NCI-H187 (cell line): ENCODE measurements around the gene FHAD1.

Source experiments
- DNase-seq, 2 experiments: peaks; one replicate each; lab custom pipeline; 2025; lab: John Stamatoyannopoulos, UW

The FHAD1 gene

DNA sequence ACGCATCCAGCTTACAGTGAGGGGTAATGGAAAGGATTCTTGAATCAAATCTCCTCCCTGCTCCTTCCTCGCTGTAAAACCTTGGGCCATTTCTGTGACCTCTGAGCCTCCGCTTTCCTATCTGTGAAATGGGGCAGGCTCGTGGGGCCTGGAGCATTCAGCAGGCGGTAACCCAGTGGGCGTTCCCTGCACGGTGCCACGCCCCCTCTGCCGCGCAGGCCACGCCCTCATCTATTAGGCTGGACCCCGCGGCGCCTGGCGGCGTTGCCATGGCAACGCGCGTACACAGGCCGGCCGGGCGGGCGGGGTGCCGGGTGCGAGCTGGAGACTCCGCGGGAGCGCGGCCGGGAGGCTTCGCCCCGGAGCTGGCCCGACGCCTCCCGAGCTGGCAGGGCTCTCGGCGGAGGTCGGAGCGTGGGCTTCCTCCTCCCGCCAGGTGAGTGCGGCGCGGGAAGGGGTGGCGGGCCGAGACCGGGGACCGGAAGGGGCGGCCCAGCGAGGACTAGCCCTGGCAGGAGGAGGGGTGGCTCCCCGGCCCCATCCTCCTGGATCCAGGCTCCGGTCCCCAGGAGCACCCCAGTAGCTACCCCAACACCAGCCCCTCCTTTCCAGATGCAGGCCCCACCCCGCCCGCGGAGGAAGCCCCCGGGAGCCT is at the start of gene FHAD1:
Gene FHAD1 (plus strand): TSS at position 264 of the 655 bp plus-strand sequence. CDS start 4,562 bp downstream, outside the sequence.
- peak; percentile 40 to 57 for DNase-seq

- no peak for DNase-seq
Measured at GRCh38 chr1:15197591-15198447, 49.2 kb upstream of the FHAD1 start.

GRCh38 chr1:15198684-15199083 is 48.3 kb upstream of the FHAD1 start:
- DNase-seq, result no peak

- no peak for DNase-seq
Measured at GRCh38 chr1:15201221-15201620, 45.8 kb upstream of the FHAD1 start.

- no peak for DNase-seq
Measured at GRCh38 chr1:15201849-15202551, 45.0 kb upstream of the FHAD1 start.

- no peak for DNase-seq
Measured at GRCh38 chr1:15204931-15205330, 42.1 kb upstream of the FHAD1 start.

DNA sequence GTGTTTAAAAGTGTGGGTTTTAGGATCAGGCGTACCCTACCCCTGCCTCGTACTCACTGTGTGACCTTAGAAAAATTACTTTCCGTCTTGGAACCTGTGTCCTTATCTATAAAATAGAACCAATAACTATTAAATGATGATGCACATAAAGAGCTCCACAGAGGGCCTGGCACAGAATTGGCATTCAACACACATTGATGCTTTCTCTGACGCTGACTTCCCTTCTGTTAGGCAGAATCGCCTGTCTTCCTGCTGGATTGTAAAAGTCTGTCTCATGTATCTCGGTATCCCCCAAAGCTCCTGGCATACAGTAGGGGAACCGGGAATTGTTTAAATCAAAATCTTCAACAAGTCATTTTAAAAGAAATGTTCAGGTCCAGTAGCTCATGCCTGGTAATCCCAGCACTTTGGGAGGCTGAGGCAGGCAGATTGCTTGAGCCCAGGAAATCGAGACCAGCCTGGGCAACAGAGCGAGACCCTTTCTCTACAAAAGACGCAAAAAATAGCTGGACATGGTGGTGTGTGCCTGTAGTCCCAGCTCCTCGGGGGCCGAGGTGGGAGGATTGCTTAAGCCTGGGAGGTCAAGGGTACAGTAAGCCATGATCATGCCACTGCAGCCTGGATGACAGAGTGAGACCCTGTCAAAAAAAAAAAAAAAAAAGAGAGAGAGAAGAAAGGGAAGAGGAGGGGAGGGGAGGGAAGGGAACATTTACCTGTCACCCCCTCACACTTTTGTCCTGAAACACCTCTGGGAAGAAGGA is 41.3 kb upstream of the FHAD1 start:
- no peak for DNase-seq

DNA sequence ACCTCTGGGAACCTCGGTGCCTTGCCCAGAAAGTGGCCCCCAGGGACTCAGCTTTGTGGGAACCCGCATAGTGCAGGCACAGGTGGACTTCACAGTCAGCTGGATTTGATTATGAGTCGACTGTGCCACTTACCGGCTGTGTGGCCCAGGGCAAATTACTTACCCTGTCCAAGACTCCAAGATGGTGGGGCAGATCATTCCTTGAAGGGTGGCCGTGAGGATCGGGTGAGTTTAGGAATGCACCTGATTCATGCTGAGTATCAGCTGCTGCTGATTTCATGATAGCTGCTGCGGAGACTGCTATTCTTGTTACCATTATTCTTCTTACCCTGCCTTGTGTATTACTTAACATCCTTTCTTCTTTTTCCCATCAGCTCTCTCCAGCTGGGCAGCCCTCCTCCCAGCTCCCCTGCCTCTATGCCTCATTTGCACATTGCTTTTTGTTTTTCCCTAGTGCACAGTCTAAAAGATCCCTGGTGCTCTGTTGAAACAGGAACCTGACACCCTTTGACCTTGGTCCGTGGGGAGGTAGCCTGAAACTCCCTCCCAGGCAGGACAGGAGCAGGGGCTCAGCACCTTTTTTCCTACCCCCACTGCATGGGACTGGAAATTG is 40.5 kb upstream of the FHAD1 start:
- DNase-seq, result no peak

- DNase-seq, result no peak
Measured at GRCh38 chr1:15207031-15207828, 39.8 kb upstream of the FHAD1 start.

DNA sequence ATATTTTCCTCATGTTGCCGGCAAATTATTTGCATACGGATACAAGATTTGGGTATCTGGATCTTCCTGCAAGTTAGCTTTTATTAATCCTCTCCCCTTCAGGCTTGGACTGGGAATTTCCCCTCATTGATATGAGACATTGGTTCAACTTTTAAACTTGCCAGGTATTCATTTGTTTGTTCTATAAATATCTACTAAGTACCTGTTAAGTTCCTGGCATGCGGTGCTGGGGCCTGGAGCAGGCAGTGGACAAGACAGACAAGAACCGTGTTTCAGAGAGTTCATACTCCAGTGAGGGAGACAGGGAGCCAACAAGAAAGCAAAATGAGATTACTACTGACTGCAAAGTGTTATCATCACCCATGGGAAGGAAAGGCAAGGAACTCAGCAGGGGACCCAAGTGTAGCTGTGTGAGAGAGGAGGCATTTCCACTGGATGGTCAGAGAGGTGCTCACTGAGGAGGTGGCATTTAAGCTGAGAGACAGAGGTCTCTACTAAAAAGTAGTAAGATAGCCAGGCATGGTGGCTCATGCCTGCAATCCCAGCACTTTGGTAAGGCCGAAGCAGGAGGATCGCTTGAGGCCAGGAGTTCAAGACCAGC is 39.1 kb upstream of the FHAD1 start:
- no peak for DNase-seq

- DNase-seq, result no peak
Measured at GRCh38 chr1:15210651-15211375, 36.2 kb upstream of the FHAD1 start.

DNA sequence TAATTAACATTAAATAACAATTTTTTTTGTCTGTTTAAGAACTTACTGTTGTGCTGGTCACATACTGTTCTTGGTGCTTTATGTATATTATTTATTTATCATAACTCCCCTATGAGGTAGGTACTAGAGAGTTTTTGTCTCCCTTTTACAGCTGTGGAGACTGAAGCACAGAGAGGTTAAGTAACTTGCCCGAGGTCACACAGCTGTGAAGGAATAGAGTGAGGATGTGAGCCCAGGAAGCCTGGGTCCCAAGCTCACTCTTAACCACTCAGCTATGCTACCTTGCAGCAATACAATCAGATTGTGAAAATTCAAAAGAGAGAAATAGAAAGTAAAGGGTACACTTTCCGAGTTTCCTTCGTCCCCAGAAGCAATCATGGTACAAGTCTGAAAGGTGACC is 35.6 kb upstream of the FHAD1 start:
- DNase-seq, result no peak

- no peak for DNase-seq
Measured at GRCh38 chr1:15212216-15212953, 34.6 kb upstream of the FHAD1 start.

DNA sequence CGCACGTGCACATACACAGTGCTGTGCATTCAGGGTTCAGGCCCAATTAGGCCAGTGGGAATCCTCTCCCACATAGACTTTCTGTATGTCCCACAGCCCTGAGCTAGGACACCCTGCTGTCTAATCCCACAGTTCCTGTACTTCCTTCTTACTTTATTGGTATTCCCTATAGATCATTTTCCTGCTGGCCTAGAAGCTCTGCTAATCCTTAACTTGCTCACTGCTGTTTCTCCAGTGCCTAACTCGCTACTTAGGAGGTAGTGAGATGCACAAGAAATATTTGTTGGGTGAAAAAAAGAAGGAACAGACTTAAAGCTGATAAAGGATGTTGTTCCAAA is 34.1 kb upstream of the FHAD1 start:
- DNase-seq, result no peak

- DNase-seq, result no peak
Measured at GRCh38 chr1:15213341-15213821, 33.6 kb upstream of the FHAD1 start.

DNA sequence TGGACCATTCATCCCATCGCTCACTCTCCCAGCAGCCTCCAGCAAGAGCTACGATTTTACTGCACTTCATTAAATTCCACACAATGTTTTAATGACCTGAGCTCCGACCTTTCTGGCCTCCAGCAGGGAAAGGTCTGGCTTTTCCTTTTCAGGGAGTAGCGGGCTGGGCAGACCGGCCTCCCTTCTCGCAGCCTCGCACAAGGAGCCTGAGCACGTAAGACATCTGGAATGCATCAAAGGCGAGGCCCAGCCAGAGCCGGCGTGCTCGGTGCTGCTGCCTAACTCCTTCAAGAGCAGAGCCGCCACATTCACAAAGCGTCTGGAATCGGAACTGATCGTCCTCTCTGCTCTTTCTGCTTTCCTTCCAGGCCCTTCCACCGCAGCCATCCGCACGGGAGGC is 32.5 kb upstream of the FHAD1 start:
- DNase-seq, result no peak

GRCh38 chr1:15215116-15215515 is 31.9 kb upstream of the FHAD1 start:
- no peak for DNase-seq

- no peak for DNase-seq
Measured at GRCh38 chr1:15217654-15218053, 29.4 kb upstream of the FHAD1 start.
